Activated T-helper 2 cell treated with anti-CD3 and anti-CD28 coated beads, Interferon-gamma antibody, Interleukin-2, Interleukin-4, amounts not matched to agents 10 μg/mL and 5 μg/mL and 100 μg/mL, durations not matched to agents 14 hours and 24 hours and 36 hours (primary cell): ENCODE measurements around the gene THAP9. TPM values are rescaled to one million over a fixed set of nuclear protein-coding genes. Genes with fewer than 3 reads are reported as not detected.
A peak's percentile ranks its signal among the peaks of the same experiment; 100 is the strongest.
"Not testable (repeated sequence)": the region's sequence is repeated elsewhere in the genome, so short reads cannot be mapped to it uniquely, and the experiment has no call there.

Source experiments
- DNase-seq: peaks from one replicate; pipeline ENCODE4 v3.0.0; 2021; ENCODE audit warnings: low spot score
- H3K27ac Mint-ChIP-seq: one replicate; pipeline ENCODE4 v1.8.0; 2021; ENCODE audit warnings: mixed read lengths
- H3K27me3 Mint-ChIP-seq: one replicate; pipeline ENCODE4 v1.8.0; 2021; ENCODE audit warnings: low read depth, mixed read lengths
- H3K36me3 Mint-ChIP-seq: one replicate; pipeline ENCODE4 v1.8.0; 2021; ENCODE audit warnings: low read depth, mixed read lengths
- H3K4me1 Mint-ChIP-seq: one replicate; pipeline ENCODE4 v1.8.0; 2021; ENCODE audit warnings: low read depth, mixed read lengths
- H3K4me3 Mint-ChIP-seq: one replicate; pipeline ENCODE4 v1.8.0; 2021; ENCODE audit warnings: low read depth, mild to moderate bottlenecking, moderate library complexity, mixed read lengths
- H3K9me3 Mint-ChIP-seq: one replicate; pipeline ENCODE4 v1.8.0; 2021; ENCODE audit warnings: mixed read lengths
- intact Hi-C: fragments of 100-400 bp; cut with micrococcal nuclease; formaldehyde crosslinking; loops from one replicate; pipeline ENCODE4 v1.15.1; 2023
- total RNA-seq: library from RNA; stranded (reverse); gene quantifications from 2 replicates; pipeline ENCODE4 v1.2.3, GENCODE V29; 2022

The THAP9 gene
- 1.8 and 2.6 TPM in 2 replicates for total RNA-seq

DNA sequence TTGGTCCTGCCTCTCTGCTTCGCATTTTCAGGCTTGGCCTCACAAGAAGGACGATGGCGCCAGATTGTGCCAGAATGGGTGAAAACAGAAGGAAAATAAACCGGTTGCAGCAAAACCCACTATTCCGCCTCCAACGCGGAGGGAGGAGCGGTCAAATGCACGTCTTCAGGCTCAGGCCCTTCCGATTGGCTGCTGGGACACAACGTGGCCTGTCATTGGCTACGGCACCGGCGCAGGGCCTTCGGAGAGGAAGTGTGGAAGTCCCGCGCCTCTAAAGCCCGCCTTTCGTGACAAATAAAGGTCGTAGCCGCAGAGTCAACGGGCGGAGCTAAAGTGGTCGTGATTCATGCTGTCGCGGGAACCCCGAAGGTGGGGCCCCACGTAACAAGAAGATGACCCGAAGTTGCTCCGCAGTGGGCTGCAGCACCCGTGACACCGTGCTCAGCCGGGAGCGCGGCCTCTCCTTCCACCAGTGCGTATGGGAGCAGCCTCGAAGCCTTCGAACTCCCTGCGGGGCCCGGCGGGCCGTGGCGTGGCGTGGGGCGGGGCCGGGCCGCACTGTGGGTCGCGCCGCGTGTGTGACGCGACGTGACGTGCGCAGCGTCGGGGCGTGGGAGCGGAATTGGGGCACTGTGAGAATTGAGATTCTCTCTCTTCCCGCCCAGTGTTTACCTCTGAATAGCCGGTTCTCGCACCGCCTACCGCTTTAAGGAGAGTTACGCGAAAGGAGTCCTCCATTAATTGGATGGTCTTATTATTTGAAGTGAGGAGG lies at the start of gene THAP9:
THAP9 (plus strand) TSS at position 325 of the 772 bp plus-strand sequence; CDS start at position 393, 68 bp downstream.
- Mint-ChIP-seq H3K36me3 (peaks cover 14% of the 10 kb centered on the region), H3K4me1 (peaks cover 38% of the 10 kb centered on the region)

DNA sequence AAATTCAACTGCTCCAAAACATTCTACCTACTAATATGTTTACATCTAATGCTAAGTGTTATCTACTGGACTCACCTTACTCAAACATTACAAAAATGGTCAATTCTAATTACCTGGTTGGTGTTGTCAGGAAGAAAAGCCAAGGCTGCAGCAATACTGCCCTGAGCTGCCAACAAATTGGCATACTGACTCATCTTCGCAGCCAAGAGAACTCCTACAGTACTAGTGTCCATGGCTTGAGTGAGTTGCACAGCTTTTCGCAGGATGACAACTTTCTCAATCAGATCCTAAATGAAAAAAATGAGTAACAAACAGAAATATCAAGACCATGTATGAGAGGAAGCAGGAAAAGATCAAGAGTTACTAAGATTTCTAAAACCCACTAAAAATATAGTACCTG lies 49.2 kb upstream of the THAP9 start:
- no peaks in the 10 kb centered on the region for H3K9me3 Mint-ChIP-seq
- H3K27me3 Mint-ChIP-seq: no peaks in the 10 kb centered on the region
- intact Hi-C loops: loop anchor here (5.0 kb wide), 1 partner anchor 41 kb away; the partner anchor contains the start of gene SEC31A
- no peak for DNase-seq
- H3K27ac Mint-ChIP-seq: peak overlapping the region; percentile 51
- H3K4me3 Mint-ChIP-seq: no peak overlapping the region
- H3K36me3 Mint-ChIP-seq: peaks cover 74% of the 10 kb centered on the region
- peaks cover 7% of the 10 kb centered on the region for H3K4me1 Mint-ChIP-seq

More for the DNA sequence above, at the start of gene THAP9:
- peak; percentile 99 for DNase-seq
- Mint-ChIP-seq H3K27ac (no peak within 1 kb of the TSS), H3K4me3 (no peak within 1 kb of the TSS), H3K27me3 (no peaks in the 10 kb centered on the region), H3K9me3 (no peaks in the 10 kb centered on the region)
- intact Hi-C loops: loop anchor here (1.0 to 5.0 kb wide), 11 partner anchors 9 to 554 kb away; partner anchors contain the start of genes COPS4, COQ2, ENOPH1 and HELQ

DNA sequence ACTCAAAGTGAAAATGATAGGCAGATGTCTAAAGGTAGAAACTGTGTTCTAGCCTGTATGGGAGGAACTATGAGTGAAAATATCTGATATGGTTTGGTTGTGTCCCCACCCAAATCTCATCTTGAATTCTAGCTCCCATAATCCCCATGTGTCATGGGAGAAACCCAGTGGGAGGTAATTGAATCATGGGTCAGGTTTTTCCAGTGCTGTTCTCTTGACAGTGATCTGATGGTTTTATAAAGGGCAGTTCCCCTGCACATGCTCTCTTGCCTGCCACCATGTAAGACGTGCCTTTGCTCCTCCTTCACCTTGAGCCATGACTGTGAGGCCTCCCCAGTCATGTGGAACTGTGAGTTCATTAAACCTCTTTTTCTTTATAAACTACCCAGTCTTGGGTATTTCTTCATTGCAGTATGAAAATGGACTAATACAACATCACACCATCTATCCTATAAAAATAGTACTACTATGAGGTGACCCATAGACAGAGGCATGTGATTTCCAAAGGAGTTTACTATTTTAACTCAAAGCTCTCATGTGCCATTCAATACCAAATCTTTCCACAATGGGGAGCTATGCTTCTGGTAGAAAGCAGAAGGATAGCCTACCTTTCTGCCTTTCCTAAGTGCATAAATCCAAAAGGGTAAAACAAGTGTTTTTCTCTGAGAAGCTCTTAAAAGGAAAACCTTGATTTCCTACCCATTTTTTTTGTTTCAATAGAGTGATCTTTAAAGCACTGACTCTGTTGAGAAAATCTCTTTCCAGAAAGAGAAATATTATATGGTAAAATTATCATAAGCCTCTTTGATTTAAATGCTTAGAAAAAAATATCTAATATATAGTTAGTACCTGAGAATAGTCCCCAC lies 48.4 kb upstream of the THAP9 start:
- peak overlapping the region; percentile 68 for H3K27ac Mint-ChIP-seq
- H3K4me3 Mint-ChIP-seq: no peak overlapping the region
- no peaks in the 10 kb centered on the region for H3K9me3 Mint-ChIP-seq
- peaks cover 7% of the 10 kb centered on the region for H3K4me1 Mint-ChIP-seq
- H3K27me3 Mint-ChIP-seq: no peaks in the 10 kb centered on the region
- intact Hi-C loops: loop anchor here (1.0 to 5.0 kb wide), 3 partner anchors 40 to 430 kb away; partner anchors contain the start of genes SEC31A and THAP9
- peaks cover 71% of the 10 kb centered on the region for H3K36me3 Mint-ChIP-seq
- no peak for DNase-seq

DNA sequence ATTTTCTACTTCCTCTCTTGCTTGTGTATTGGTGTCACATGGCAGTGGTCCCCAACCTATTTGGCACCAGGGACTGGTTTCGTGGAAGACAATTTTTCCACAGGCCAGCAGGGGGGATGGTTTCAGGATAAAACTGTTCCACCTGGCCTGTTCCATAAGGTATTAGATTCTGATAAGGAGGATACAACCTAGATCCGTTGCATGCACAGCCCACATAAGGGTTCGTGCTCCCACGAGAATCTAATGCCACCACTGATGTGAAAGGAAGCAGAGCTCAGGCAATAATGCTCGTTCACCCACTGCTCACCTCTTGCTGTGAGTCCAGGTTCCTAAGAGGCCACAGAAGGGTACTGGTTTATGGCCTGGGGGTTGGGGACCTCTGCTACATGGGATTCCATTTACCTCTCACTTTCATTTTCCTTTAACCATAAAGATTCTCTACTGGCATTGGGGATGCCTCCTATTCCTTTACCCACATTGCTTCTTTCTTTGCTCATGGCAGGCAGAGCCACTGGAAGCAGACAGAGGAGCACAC lies 47.7 kb upstream of the THAP9 start:
- Mint-ChIP-seq H3K36me3 (peaks cover 70% of the 10 kb centered on the region), H3K27me3 (no peaks in the 10 kb centered on the region), H3K4me1 (peaks cover 7% of the 10 kb centered on the region), H3K9me3 (no peaks in the 10 kb centered on the region), H3K4me3 (no peak overlapping the region), H3K27ac (peak overlapping the region; percentile 12)
- intact Hi-C loops: loop anchor here (1.0 to 5.0 kb wide), 3 partner anchors 39 to 429 kb away; partner anchors contain the start of genes SEC31A and THAP9
- no peak for DNase-seq

DNA sequence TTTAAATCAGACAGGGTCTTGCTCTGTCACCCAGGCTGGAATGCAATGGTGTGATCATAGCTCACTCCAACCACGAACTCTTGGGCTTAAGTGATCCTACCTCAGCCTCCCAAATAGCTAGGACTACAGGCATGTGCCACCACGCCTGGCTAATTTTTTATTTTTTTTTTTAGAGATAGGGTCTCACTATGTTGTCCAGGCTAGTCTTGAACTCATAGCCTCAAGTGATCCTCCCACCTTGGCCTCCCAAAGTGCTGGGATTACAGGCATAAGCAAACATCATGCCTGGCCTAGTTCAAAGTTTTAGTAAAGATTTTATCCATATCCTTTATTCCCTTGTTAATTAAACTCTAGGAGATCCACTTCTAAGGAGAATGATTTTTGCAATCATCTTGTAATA lies 40.0 kb upstream of the THAP9 start:
- DNase-seq, H3K9me3 Mint-ChIP-seq, H3K27me3 Mint-ChIP-seq, H3K4me3 Mint-ChIP-seq, H3K27ac Mint-ChIP-seq, intact Hi-C loops: not testable (repeated sequence)
- Mint-ChIP-seq H3K4me1 (peaks cover 20% of the 10 kb centered on the region), H3K36me3 (peaks cover 60% of the 10 kb centered on the region)

DNA sequence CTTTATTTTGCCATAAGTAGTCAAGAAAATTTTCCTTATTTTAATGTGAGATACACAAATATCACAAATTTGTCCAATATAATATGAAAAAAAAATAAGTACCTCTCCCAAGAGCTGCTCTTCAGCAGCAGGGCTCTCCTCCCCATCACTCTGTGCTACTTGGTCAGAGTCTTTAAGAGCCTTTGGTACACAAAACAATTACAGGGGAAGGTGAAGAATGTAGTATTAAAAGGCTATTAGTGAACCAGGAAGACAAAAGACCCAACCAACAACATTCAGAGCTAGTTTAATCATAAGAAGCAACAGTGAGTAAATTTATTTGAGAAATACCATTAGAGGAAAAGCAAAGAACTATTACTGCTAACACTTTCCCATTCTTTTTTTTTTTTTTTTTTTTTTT lies 39.0 kb upstream of the THAP9 start:
- no peak overlapping the region for H3K27ac Mint-ChIP-seq
- H3K4me1 Mint-ChIP-seq: peaks cover 28% of the 10 kb centered on the region
- H3K4me3 Mint-ChIP-seq: no peak overlapping the region
- H3K36me3 Mint-ChIP-seq: peaks cover 64% of the 10 kb centered on the region
- H3K27me3 Mint-ChIP-seq: no peaks in the 10 kb centered on the region
- H3K9me3 Mint-ChIP-seq: no peaks in the 10 kb centered on the region
- no peak for DNase-seq
- intact Hi-C loops: no loop called here

DNA sequence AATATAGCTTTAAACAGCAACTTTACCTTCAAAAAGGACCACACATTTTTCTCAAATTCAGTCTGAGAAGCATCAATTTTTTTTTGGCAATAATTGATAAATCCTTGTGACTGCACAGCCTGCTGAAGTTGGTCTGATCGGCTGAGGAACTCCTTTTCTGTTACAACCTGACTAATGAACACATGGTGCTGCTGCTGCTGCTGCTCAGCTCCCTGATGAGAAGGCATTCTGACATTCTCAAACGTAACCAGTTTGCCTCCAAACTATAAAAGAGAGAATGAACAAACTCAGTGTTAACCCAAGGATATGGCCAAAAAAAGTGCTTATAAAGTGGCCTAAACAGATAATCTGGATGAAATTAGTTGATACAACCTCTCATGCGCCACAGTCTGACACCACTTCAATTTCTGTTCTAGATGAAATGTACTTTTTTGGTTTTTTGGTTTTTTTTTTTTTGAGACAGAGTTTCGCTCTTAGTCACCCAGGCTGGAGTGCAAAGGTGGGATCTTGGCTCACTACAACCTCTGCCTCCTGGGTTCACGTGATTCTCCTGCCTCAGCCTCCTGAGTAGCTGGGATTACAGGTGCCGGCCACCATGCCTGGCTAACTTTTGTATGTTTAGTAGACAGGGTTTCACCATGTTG lies 36.1 kb upstream of the THAP9 start:
- intact Hi-C loops: loop anchor here (2.0 kb wide), 1 partner anchor 36 kb away; the partner anchor contains the start of gene THAP9
- H3K4me1 Mint-ChIP-seq: peaks cover 34% of the 10 kb centered on the region
- peaks cover 72% of the 10 kb centered on the region for H3K36me3 Mint-ChIP-seq
- H3K27ac Mint-ChIP-seq: peak overlapping the region; percentile 90
- H3K9me3 Mint-ChIP-seq: no peaks in the 10 kb centered on the region
- peak overlapping the region; percentile 65 for H3K4me3 Mint-ChIP-seq
- peak; percentile 20 for DNase-seq
- H3K27me3 Mint-ChIP-seq: no peaks in the 10 kb centered on the region

GRCh38 chr4:82865592-82865991 lies 34.9 kb upstream of the THAP9 start:
- H3K9me3 Mint-ChIP-seq: no peaks in the 10 kb centered on the region
- H3K4me3 Mint-ChIP-seq: peak overlapping the region; percentile 11
- no peaks in the 10 kb centered on the region for H3K27me3 Mint-ChIP-seq
- peaks cover 34% of the 10 kb centered on the region for H3K4me1 Mint-ChIP-seq
- H3K27ac Mint-ChIP-seq: peak overlapping the region; percentile 43
- peak; percentile 40 for DNase-seq
- intact Hi-C loops: loop anchor here (1.0 to 2.0 kb wide), 2 partner anchors 26 to 35 kb away; partner anchors contain the start of genes SEC31A and THAP9
- H3K36me3 Mint-ChIP-seq: peaks cover 80% of the 10 kb centered on the region

DNA sequence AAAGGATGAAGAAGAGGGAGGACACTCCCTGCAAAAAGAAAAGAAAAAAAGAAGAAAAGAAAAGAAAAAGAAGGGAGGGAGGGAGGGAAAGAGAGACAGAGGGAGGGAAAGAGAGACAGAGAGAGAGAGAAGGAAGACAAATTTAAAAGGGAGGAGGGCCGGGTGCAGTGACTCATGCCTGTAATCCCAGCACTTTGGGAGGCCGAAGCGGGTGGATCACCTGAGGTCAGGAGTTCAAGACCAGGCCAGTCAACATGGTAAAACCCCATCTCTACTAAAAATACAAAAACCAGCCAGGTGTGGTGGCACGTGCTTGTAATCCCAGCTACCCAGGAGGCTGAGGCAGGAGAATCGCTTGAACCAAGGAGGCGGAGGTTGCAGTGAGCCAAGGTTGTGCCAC lies 34.5 kb upstream of the THAP9 start:
- H3K27me3 Mint-ChIP-seq, DNase-seq, intact Hi-C loops, H3K4me3 Mint-ChIP-seq, H3K9me3 Mint-ChIP-seq: not testable (repeated sequence)
- H3K27ac Mint-ChIP-seq: peak overlapping the region; percentile 25
- H3K36me3 Mint-ChIP-seq: peaks cover 84% of the 10 kb centered on the region
- H3K4me1 Mint-ChIP-seq: peaks cover 34% of the 10 kb centered on the region

DNA sequence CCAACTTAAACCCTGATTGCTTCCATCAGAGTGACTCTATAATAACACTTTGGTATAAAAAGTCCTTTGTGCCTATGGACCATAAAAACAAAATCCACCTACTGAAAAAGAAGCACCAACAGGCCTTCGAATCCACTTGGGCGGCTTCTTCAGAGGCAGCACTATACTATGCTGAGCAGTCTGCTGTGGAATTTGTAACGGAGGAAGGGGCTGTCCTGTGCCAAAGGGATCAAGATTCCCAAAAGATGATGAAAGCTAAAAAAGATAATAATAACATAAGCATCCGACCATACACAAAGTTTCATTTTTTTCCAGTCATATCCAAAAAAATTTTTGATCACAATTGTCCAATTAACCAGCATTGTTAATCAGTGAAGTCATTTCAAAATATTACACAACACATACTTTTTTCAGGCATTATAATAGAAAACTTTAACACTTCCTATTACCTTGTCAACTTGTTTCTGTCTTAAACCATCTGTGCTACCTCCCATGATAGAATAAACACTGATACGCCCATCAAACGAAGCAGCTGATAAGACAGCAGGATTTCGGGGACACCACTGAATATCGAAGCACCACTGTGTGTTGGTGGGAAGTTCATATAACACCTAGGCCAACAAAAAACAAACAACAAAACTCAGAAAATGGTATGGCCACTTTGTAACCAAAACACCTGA lies 33.7 kb upstream of the THAP9 start:
- Mint-ChIP-seq H3K36me3 (peaks cover 78% of the 10 kb centered on the region), H3K27ac (peak overlapping the region; percentile 33), H3K4me1 (peaks cover 31% of the 10 kb centered on the region), H3K9me3 (no peaks in the 10 kb centered on the region), H3K27me3 (no peaks in the 10 kb centered on the region), H3K4me3 (no peak overlapping the region)
- intact Hi-C loops: no loop called here
- no peak for DNase-seq

DNA sequence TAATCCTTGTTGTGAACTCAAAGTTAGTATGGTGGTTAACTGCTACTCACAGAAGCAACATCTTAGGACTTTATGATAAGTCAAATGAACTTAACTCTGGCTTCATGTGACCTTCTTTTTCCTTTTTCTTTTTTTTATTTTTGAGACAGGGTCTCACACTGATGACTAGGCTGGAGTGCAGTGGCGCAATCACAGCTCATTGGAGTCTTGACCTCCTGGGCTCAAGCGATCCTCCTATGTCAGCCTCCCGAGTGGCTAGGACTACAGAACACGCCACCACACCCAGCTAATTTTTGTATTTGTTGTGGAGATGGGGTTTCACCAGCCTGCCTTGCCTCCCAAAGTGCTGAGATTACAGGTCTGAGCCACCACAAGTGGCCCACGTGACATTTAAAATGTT lies 32.0 kb upstream of the THAP9 start:
- no peak overlapping the region for H3K4me3 Mint-ChIP-seq
- DNase-seq: no peak
- H3K27ac Mint-ChIP-seq: no peak overlapping the region
- peaks cover 29% of the 10 kb centered on the region for H3K4me1 Mint-ChIP-seq
- intact Hi-C loops: no loop called here
- H3K27me3 Mint-ChIP-seq: no peaks in the 10 kb centered on the region
- H3K36me3 Mint-ChIP-seq: peaks cover 72% of the 10 kb centered on the region
- no peaks in the 10 kb centered on the region for H3K9me3 Mint-ChIP-seq

GRCh38 chr4:82885410-82885809 lies 15.1 kb upstream of the THAP9 start:
- H3K36me3 Mint-ChIP-seq: peaks cover 58% of the 10 kb centered on the region
- peaks cover 40% of the 10 kb centered on the region for H3K4me1 Mint-ChIP-seq
- H3K9me3 Mint-ChIP-seq: no peaks in the 10 kb centered on the region
- DNase-seq: no peak
- no peaks in the 10 kb centered on the region for H3K27me3 Mint-ChIP-seq
- H3K4me3 Mint-ChIP-seq: no peak overlapping the region
- intact Hi-C loops: no loop called here
- no peak overlapping the region for H3K27ac Mint-ChIP-seq
